HG03095 (cell line): ENCODE data around the gene SLC17A1.

Experiments
- ATAC-seq: cut with Tn5 transposase; IDR thresholded peaks from one replicate; pipeline ENCODE4 v1.9.1; 2021; ENCODE audit warnings: moderate library complexity; ENCODE audit not compliant: unreplicated experiment

SLC17A1 gene

GRCh38 chr6:25832670-25833069 lies 818 bp upstream of the SLC17A1 start:
- ATAC-seq, result no peak

- ATAC-seq, result no peak
These were observed 433 bp upstream of the SLC17A1 start for GRCh38 chr6:25832307-25832662.

GRCh38 chr6:25830458-25830857 lies 1.4 kb downstream of the SLC17A1 start:
- no peak for ATAC-seq

- ATAC-seq, result no peak
These were observed 2.5 kb downstream of the SLC17A1 start for GRCh38 chr6:25829375-25829774.

DNA sequence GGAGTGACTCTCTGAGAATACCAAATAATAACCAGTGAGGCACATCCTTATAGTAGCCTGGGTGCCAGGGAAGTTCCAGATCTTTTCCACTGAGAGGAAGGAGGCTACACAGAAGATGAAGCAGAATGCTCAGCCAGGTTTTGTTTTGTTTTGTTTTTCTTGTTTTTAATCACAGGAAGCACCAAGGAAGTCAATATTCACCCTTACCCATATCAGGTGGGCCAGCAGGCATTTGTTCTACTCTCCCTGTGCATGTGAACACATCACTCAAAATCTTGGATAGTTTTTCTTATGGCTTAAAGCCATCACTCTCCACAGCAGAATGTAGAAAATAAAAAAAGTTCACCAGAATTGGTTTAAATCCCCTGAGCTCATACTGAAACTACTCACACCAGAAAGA lies 10.5 kb downstream of the SLC17A1 start:
- no peak for ATAC-seq

DNA sequence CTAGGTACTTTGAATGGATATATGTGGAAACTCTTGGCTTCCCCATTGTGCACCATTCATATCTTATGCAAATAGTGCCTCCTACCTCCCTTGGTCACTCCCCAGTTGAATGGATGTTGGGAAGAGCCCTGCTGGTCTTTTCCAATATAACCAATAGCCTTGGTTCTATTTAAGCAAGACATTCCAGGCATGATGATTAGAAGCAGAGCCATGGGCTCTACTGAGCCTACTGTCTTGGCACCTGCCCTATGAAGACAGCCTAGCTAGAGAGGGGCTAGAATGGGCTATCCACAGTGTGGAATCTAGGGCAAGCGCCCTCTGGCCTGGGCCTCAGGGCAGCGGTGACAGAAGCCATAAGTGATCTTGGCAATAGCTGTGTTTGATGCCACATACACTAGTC lies 15.6 kb downstream of the SLC17A1 start:
- ATAC-seq, result no peak

DNA sequence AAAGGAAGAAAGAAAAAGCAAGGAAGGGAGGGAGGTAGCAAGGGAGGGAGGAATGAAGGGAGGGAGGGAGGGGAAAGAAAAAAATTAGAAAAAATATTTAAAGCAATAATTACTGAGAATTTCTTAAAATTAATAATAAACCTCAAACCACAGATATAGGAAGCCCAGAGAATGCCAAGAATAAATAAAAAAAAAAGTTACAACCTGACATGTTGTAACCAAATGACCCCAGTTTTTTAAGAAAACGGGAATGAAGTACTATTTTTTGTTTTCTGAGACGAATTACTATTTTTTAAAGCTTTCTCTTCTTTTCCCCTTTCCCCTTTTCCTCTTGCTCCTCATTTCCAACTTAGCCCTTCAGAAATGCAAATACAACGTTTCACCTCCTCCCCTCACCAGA lies 16.7 kb downstream of the SLC17A1 start:
- ATAC-seq, result no peak

GRCh38 chr6:25804804-25805203 lies 27.0 kb downstream of the SLC17A1 start:
- ATAC-seq, result no peak

- no peak for ATAC-seq
These were observed 30.4 kb downstream of the SLC17A1 start for GRCh38 chr6:25801436-25801835.

DNA sequence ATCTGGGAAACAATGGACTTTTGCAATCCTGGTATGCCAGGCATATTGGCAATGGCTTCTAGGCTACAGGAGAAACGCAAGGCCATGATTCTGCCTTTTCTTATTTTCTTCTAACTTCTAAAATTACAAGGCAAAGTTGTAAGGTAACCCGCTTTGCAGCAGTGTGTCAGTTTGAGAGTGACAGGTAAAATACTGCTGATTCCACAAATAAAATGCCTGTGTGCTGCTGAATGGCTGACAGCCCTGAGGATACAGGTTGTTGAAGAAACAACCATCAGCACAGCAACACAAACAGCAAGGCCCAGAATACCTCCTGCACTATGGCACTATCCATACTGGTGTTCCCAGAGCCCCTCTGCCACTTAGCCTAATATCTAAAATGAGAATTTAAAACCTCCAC lies 37.1 kb downstream of the SLC17A1 start:
- no peak for ATAC-seq

- no peak for ATAC-seq
These were observed 37.9 kb downstream of the SLC17A1 start for GRCh38 chr6:25793970-25794369.

GRCh38 chr6:25792016-25792415 lies 39.8 kb downstream of the SLC17A1 start:
- no peak for ATAC-seq

- ATAC-seq, result no peak
These were observed 42.4 kb downstream of the SLC17A1 start for GRCh38 chr6:25789475-25789874.

DNA sequence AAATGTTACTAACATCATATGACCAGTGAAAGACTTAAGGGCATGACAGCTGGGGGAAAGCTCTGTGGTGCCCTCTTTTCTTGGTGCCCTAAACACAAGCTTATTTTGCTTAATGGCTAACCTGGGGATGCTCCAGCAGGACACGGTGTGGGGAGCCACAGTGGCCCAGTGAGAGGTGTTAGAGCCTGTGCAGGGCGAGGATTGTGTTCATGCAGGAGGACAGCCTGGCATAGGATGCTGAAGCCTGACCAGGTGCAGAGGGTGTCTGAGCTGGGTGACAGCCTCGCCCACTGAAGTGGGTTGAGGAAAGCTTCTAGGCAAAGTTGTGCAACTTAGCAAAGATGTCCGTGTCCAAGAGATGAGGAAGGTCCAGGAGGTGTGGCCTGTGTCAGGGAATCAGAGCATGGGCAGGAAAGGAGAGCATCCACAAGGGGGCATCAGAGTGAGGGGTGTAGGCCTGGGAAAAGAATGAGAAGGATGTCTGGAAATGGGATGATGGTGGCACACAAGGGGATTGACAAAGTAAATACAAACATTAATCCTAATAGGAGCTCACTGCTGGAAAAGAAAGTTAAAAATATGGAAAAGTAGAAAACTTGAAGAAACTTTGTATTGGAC lies 43.4 kb downstream of the SLC17A1 start:
- ATAC-seq, result no peak

- ATAC-seq, result no peak
These were observed 44.4 kb downstream of the SLC17A1 start for GRCh38 chr6:25787428-25787827.

- no peak for ATAC-seq
These were observed 50.7 kb downstream of the SLC17A1 start for GRCh38 chr6:25781134-25781533.

DNA sequence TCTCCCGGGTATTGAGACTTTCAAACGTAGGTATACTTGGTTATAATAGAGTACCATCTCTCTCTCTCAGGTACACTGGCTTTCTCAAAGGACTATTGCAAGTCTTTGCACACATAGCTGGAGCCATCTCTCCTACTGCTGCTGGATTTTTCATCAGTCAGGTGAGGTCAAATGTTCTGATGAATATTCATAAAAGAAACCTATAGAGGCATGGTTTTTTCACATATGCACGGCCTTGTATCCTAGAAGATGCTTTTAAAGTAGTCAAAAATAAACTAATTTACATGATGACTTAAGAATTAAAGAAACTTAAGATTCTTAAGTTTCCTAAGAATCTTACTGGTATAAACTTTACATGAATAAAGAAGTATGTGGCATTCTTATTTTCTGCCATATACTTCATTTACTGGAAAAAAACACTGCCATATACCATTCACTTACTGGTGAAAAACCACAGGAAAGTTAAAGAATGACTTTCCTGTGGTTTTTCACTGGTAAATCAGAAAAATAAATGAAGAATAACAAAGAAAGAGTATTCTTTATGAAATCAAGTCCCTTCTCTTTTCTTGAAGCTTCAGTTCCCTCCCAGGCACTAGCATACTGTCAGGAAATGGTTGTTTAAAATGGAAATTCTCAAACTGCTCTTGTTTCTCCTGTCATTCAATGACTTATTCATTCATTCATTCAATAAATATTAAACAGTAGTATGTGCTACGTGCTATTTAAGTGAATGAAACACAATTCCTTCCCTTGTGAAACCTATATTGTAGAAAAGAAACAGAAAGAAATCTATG lies 53.8 kb downstream of the SLC17A1 start:
- no peak for ATAC-seq

- ATAC-seq, result no peak
These were observed 54.8 kb downstream of the SLC17A1 start for GRCh38 chr6:25777031-25777430.

GRCh38 chr6:25774120-25774715 lies 57.6 kb downstream of the SLC17A1 start:
- ATAC-seq, result no peak

DNA sequence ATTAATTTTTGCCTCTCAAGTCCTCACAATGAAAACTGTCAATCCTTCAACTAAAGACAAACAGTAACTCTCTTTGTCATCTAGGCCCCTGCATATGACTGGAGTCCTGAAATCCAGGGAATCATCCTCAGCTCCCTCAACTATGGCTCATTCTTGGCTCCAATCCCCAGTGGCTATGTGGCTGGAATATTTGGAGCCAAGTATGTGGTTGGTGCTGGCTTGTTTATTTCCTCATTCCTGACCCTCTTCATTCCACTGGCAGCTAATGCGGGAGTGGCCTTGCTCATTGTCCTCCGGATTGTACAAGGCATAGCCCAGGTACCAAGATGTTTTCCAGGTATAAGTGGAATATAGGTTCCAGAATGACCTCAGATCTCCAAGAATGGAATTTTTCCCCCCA lies 61.9 kb downstream of the SLC17A1 start:
- ATAC-seq, result no peak

DNA sequence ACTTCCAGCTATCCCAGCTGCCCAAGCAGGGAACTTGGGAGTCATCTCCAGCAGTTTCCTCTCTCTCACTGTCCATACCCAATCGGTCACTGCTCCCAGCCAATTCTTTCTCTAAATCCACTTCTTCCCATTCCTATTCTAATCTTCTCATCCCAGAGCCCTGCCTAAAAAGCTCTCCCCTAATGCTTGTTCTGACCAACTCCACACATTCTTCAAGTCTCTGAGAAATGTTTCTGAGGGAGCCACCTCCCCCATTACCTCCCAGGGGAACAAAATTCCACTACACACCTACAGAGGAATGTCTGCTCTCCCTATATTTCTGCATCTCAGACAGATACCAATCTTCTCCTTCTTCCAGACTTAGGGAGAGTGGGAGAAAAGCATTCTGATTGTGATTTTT lies 63.3 kb downstream of the SLC17A1 start:
- no peak for ATAC-seq

DNA sequence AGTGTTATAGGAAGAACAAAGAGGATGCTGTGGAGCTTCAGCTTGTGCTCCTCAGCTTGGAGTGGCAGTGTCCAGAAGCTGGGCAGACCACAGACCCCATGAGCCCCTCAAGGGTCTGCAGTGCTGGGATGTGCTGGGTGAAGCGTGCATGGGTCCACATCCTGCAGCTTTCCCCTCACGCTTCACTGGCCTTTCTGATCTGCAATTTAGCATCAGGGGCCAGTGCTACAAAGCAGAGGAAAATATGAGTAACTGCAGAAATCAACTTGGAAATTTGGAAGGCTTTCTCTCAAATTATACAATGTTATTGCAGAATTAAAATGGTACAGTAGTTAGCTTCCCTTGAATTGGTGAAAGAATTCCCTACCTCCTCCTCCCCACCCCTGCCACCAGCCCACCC lies 67.2 kb downstream of the SLC17A1 start:
- ATAC-seq, result no peak
